IMR-90 (cell line): ENCODE measurements around the gene CALY. TPM values are rescaled to one million over a fixed set of nuclear protein-coding genes. Genes with fewer than 3 reads are reported as not detected.

ENCODE experiments used
- ATAC-seq: fragments of 200-7000 bp; cut with Tn5 transposase; 2 replicates; pipeline ENCODE4 v1.9.1; 2020; ENCODE audit warnings: low read depth, mild to moderate bottlenecking, moderate library complexity
- BruUV-seq: library from RNA; stranded (reverse); fragments of 400-500 nt; replicated peaks from 2 replicates; lab custom pipeline; 2021; lab: Mats Ljungman, UMichigan
- CTCF ChIA-PET: fragments of 300-600 bp; formaldehyde crosslinking; extraction: SDS; loops from one replicate; lab custom pipeline; 2021; ENCODE audit warnings: antibody characterized with exemption; lab: Yijun Ruan, JAX
- POLR2A ChIA-PET: fragments of 300-600 bp; sonication (Branson Sonifier 250); formaldehyde crosslinking; loops from one replicate; lab custom pipeline; 2022; ENCODE audit warnings: antibody characterized with exemption; ENCODE audit not compliant: unreplicated experiment; lab: Charles Lee
- DNase-seq: peaks from one replicate; pipeline ENCODE4 v3.0.0; 2013
- H2AFZ ChIP-seq: replicated peaks from 2 replicates; pipeline ENCODE3; 2013; ENCODE audit warnings: low read length, mild to moderate bottlenecking; ENCODE audit not compliant: poor library complexity
- H2AK5ac ChIP-seq: 2 replicates; pipeline ENCODE4 v1.6.1; 2013; ENCODE audit warnings: low read depth, low read length, inconsistent platforms
- H2AK9ac ChIP-seq: replicated peaks from 2 replicates; pipeline ENCODE3; 2013; ENCODE audit warnings: mild to moderate bottlenecking, low read depth, low read length, moderate library complexity; ENCODE audit not compliant: poor library complexity
- H2BK120ac ChIP-seq: 2 replicates; pipeline ENCODE4 v1.6.1; 2013; ENCODE audit warnings: low read depth, low read length, inconsistent platforms
- H2BK15ac ChIP-seq: 3 replicates; pipeline ENCODE4 v1.6.1; 2013; ENCODE audit warnings: low read depth, low read length, inconsistent platforms
- H2BK20ac ChIP-seq: 2 replicates; pipeline ENCODE4 v1.6.1; 2013; ENCODE audit warnings: low read depth, mild to moderate bottlenecking, inconsistent platforms, low read length, moderate library complexity
- H2BK5ac ChIP-seq: 2 replicates; pipeline ENCODE4 v1.6.1; 2013; ENCODE audit warnings: mild to moderate bottlenecking, low read depth, low read length, inconsistent platforms; ENCODE audit not compliant: poor library complexity, severe bottlenecking
- H3K14ac ChIP-seq: replicated peaks from 2 replicates; pipeline ENCODE4 v1.6.1; 2013; ENCODE audit warnings: low read depth, low read length, inconsistent platforms
- H3K18ac ChIP-seq: 2 replicates; pipeline ENCODE4 v1.6.1; 2013; ENCODE audit warnings: low read depth, low read length, control low read depth
- H3K23ac ChIP-seq: 2 replicates; pipeline ENCODE4 v1.6.1; 2013; ENCODE audit warnings: low read depth, low read length, inconsistent platforms
- H3K27ac ChIP-seq: 2 replicates; pipeline ENCODE4 v1.5.1; 2013; ENCODE audit warnings: mild to moderate bottlenecking, control low read depth, low read length; ENCODE audit not compliant: insufficient read depth
- H3K27me3 ChIP-seq: 2 replicates; pipeline ENCODE4 v1.6.1; 2013; ENCODE audit warnings: low read length; ENCODE audit not compliant: control insufficient read depth, insufficient read depth
- H3K36me3 ChIP-seq: 2 replicates; pipeline ENCODE4 v1.6.1; 2013; ENCODE audit warnings: low read length, mixed read lengths; ENCODE audit not compliant: control insufficient read depth, insufficient read depth
- H3K4ac ChIP-seq: 2 replicates; pipeline ENCODE4 v1.6.1; 2013; ENCODE audit warnings: low read depth, low read length, inconsistent platforms
- H3K4me1 ChIP-seq: 2 replicates; pipeline ENCODE4 v1.6.1; 2013; ENCODE audit warnings: low read length, mixed read lengths; ENCODE audit not compliant: control insufficient read depth, insufficient read depth
- H3K4me2 ChIP-seq: 2 replicates; pipeline ENCODE4 v1.6.1; 2013; ENCODE audit warnings: low read depth, mild to moderate bottlenecking, control low read depth, low read length, moderate library complexity
- H3K4me3 ChIP-seq: 2 replicates; pipeline ENCODE4 v1.5.1; 2013; ENCODE audit warnings: low read depth, mild to moderate bottlenecking, control low read depth, low read length, moderate library complexity; ENCODE audit not compliant: insufficient read depth
- H3K56ac ChIP-seq: 2 replicates; pipeline ENCODE4 v1.6.1; 2013; ENCODE audit warnings: low read length, inconsistent platforms; ENCODE audit not compliant: insufficient read depth; ENCODE audit errors: extremely low read depth
- H3K79me1 ChIP-seq, 2 experiments: 2 replicates each; pipeline ENCODE4 v1.6.1; 2013; ENCODE audit warnings: low read length in 2 of 2, inconsistent platforms in 1 of 2, low read depth in 1 of 2
- H3K9ac ChIP-seq: 2 replicates; pipeline ENCODE4 v1.6.1; 2013; ENCODE audit warnings: low read depth, low read length, control low read depth
- H3K9me1 ChIP-seq: 2 replicates; pipeline ENCODE4 v1.6.1; 2013; ENCODE audit warnings: low read length, inconsistent platforms; ENCODE audit not compliant: insufficient read depth
- H3K9me3 ChIP-seq: 2 replicates; pipeline ENCODE4 v1.6.1; 2013; ENCODE audit warnings: low read length; ENCODE audit not compliant: control insufficient read depth, insufficient read depth
- H4K20me1 ChIP-seq: 2 replicates; pipeline ENCODE4 v1.6.1; 2013; ENCODE audit warnings: low read length, inconsistent platforms; ENCODE audit not compliant: insufficient read depth
- H4K5ac ChIP-seq: 2 replicates; pipeline ENCODE4 v1.6.1; 2013; ENCODE audit warnings: mild to moderate bottlenecking, low read depth, low read length, control low read depth
- H4K8ac ChIP-seq, 2 experiments: 2 replicates each; pipeline ENCODE4 v1.6.1; 2013; ENCODE audit warnings: low read depth in 2 of 2, low read length in 2 of 2, control low read depth in 1 of 2, inconsistent platforms in 1 of 2
- H4K91ac ChIP-seq: 2 replicates; pipeline ENCODE4 v1.6.1; 2013; ENCODE audit warnings: low read depth, low read length, inconsistent platforms; ENCODE audit not compliant: insufficient read depth
- BHLHE40 ChIP-seq: fragments of 150-350 bp; IDR thresholded peaks from 2 replicates; pipeline ENCODE4 v1.6.1; 2016; ENCODE audit warnings: mild to moderate bottlenecking, low read depth, low read length
- MXI1 ChIP-seq: IDR thresholded peaks from 2 replicates; pipeline ENCODE4 v1.6.1; 2012; ENCODE audit warnings: low read depth, mild to moderate bottlenecking, low read length, moderate library complexity, borderline replicate concordance
- RAD21 ChIP-seq: IDR thresholded peaks from 2 replicates; pipeline ENCODE4 v1.6.1; 2012; ENCODE audit warnings: low read length, improper control_type of control experiment
- RCOR1 ChIP-seq: IDR thresholded peaks from 2 replicates; pipeline ENCODE4 v1.6.1; 2012; ENCODE audit warnings: mild to moderate bottlenecking, low read length, improper control_type of control experiment; ENCODE audit not compliant: insufficient replicate concordance
- RFX5 ChIP-seq: IDR thresholded peaks from 2 replicates; pipeline ENCODE4 v1.8.0; 2012; ENCODE audit warnings: low read depth, mild to moderate bottlenecking, low read length, moderate library complexity
- WGBS, 2 experiments: methylation state at CpG; one replicate each; pipeline versions ENCODE4 v1.1.5 to v1.1.7; 2013; ENCODE audit warnings: missing lambda C conversion rate in 2 of 2; ENCODE audit not compliant: insufficient read length in 1 of 2; ENCODE audit errors: extremely low coverage in 2 of 2; 5-methylcytosine and 5-hydroxymethylcytosine counted together
- dilution Hi-C: fragments of 300-500 bp; cut with HindIII; formaldehyde crosslinking; loops from one replicate; pipeline ENCODE4 v1.14.3; 2018; ENCODE audit warnings: low sequenced_read_pairs; ENCODE audit not compliant: unreplicated experiment
- in situ Hi-C: fragments of 300-500 bp; cut with MboI; formaldehyde crosslinking; loops from 3 replicates; pipeline ENCODE4 v1.14.3; 2019; ENCODE audit warnings: low sequenced_read_pairs, inconsistent platforms, mixed read lengths
- intact Hi-C: fragments of 100-400 bp; cut with micrococcal nuclease; formaldehyde crosslinking; loops from 2 replicates; pipeline ENCODE4 v1.10.0; 2022
- polyA plus RNA-seq, 3 experiments: library from polyadenylated mRNA; depleted of rRNA; stranded (reverse); fragments of >200 nt; gene quantifications; 2 replicates each; pipeline ENCODE4 v1.2.3, GENCODE V29; 2012; ENCODE audit warnings: low replicate concordance in 1 of 3
- total RNA-seq: library from RNA; depleted of rRNA; stranded (reverse); fragments of >200 nt; gene quantifications from 2 replicates; pipeline ENCODE4 v1.2.3, GENCODE V29; 2012

Gene CALY
- total and polyA plus RNA-seq, 2 of the 4 experiments (the other 2 are of a cell fraction), result 0.34 TPM; not detected in 1

DNA sequence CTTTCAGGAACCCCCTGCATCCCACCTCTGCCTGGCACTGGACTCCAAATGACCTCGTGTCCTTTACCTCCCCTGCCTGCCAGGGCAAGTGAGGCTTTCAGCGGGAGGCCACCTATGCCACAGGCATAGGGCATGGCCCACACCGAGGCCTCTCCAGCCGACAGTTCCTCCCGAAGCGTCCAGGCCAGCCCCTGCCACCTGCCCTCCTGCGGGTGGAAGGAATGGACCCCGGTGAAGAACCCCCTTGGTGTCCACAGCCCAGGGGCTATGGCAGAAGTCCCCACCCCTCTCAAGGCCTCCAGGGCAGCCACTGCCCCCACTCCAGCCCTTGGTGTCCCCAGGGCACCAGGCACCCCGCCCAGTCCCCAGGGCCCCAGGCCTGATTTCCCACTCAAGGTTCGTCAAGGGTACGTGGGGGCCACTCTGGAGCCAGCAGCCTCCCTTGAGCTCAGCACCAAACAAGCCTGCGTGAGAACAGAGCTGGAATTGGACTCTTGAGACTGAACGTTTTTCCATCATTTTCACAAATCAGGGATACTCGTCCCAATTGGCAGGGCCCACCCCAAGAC, 18.1 kb upstream of the CALY start:
- in situ Hi-C loops (no loop called here), dilution Hi-C loops (no loop called here), intact Hi-C loops (no loop called here)
- H4K91ac ChIP-seq, result no peak overlapping the region
- peaks cover 5% of the 10 kb centered on the region; the same call in 1 of the 2 replicates for H3K36me3 ChIP-seq
- H2AK5ac ChIP-seq, result no peak overlapping the region
- 94% methylated on average over 2 of the region's 14 CpGs; no CpG with 5 or more reads in 1 of the 2 experiments for WGBS, 2 experiments
- no peak overlapping the region for H3K4ac ChIP-seq
- H2AK9ac ChIP-seq, result no peak overlapping the region
- H3K56ac ChIP-seq, result no peak overlapping the region
- no peak overlapping the region for H3K4me2 ChIP-seq
- H3K27me3 ChIP-seq, result no peaks in the 10 kb centered on the region
- no peak overlapping the region for H2BK120ac ChIP-seq
- no peak overlapping the region for H4K5ac ChIP-seq
- CTCF ChIA-PET, result no interaction called here
- no peak overlapping the region for H3K23ac ChIP-seq
- no peak overlapping the region for H4K8ac ChIP-seq
- no peak overlapping the region for H3K9ac ChIP-seq
- no peak overlapping the region for H3K4me3 ChIP-seq
- no peak overlapping the region for H3K18ac ChIP-seq
- no peak overlapping the region for H2BK5ac ChIP-seq
- ATAC-seq (no peak), DNase-seq (no peak)
- H3K9me3 ChIP-seq, result no peaks in the 10 kb centered on the region
- H2BK20ac ChIP-seq, result no peak overlapping the region
- TF ChIP-seq MXI1 (no peak), BHLHE40 (no peak), RFX5 (no peak), RCOR1 (no peak), RAD21 (no peak)
- peaks cover 3% of the 10 kb centered on the region for H4K20me1 ChIP-seq
- BruUV-seq, result no TSS peak
- H3K14ac ChIP-seq, result no peak overlapping the region
- H2BK15ac ChIP-seq, result no peak overlapping the region
- POLR2A ChIA-PET, result no interaction called here
- H2AFZ ChIP-seq, result no peak overlapping the region
- H3K9me1 ChIP-seq, result no peaks in the 10 kb centered on the region
- H3K27ac ChIP-seq, result no peak overlapping the region
- H3K4me1 ChIP-seq, result peaks cover 6% of the 10 kb centered on the region; the same call in 1 of the 2 replicates
- peaks cover 8 to 13% of the 10 kb centered on the region in 2 experiments; a peak in 2 of 4 replicates for H3K79me1 ChIP-seq
